HepG2 (cell line): Measurements from ENCODE around the gene KCTD16. TPM values are rescaled to one million over a fixed set of nuclear protein-coding genes. Genes with fewer than 3 reads are reported as not detected.

Experiments
- ATAC-seq: fragments of 200-7000 bp; cut with Tn5 transposase; 3 replicates; pipeline ENCODE4 v1.9.1; 2020; ENCODE audit warnings: mild to moderate bottlenecking, moderate library complexity
- BruUV-seq: library from RNA; stranded (reverse); fragments of 400-500 nt; replicated peaks from 2 replicates; lab custom pipeline; 2021; lab: Mats Ljungman, UMichigan
- CTCF ChIA-PET: fragments of 300-600 bp; formaldehyde crosslinking; extraction: SDS; loops from one replicate; lab custom pipeline; 2021; ENCODE audit warnings: low total read pairs, inconsistent platforms, low intra/inter-chr PET ratio; lab: Yijun Ruan, JAX
- POLR2A ChIA-PET: fragments of 350-600 bp; sonication (Branson Sonifier 250); formaldehyde crosslinking; loops from one replicate; lab custom pipeline; 2020; ENCODE audit warnings: antibody characterized with exemption, inconsistent platforms; lab: Yijun Ruan, JAX
- DNase-seq: peaks from one replicate; pipeline ENCODE4 v3.0.0-alpha.2; 2015; ENCODE audit warnings: low spot score
- FAIRE-seq: peaks from 3 replicates; lab custom pipeline; 2011; peaks lifted over from hg19 to GRCh38; lab: Jason Lieb, UNC
- H2AFZ ChIP-seq: one replicate; pipeline ENCODE4 v1.6.1; 2011; ENCODE audit warnings: low read length, inconsistent platforms
- H3K27ac ChIP-seq: fragments of 300-600 bp; 3 replicates; pipeline ENCODE4 v1.8.0; 2011; ENCODE audit warnings: mixed run types, mild to moderate bottlenecking, mixed read lengths, low read length, inconsistent platforms; ENCODE audit not compliant: insufficient read depth; ENCODE audit errors: extremely low read length
- H3K27me3 ChIP-seq, 2 experiments: fragments of 200-600 bp in 1 of 2; 2 replicates in 1 of 2; 3 replicates in 1 of 2; pipeline versions ENCODE4 v1.6.0 to v1.8.0; 2011; ENCODE audit warnings: low read length in 2 of 2, mild to moderate bottlenecking in 2 of 2, moderate library complexity in 2 of 2, inconsistent platforms in 1 of 2; ENCODE audit not compliant: insufficient read depth in 2 of 2, control insufficient read depth in 1 of 2
- H3K36me3 ChIP-seq, 2 experiments: fragments of 200-600 bp in 1 of 2; replicated peaks in 1 of 2; 2 replicates in 1 of 2; 3 replicates in 1 of 2; pipeline versions ENCODE4 v1.5.1 to v1.8.0; 2011; ENCODE audit warnings: low read length in 2 of 2, inconsistent platforms in 1 of 2; ENCODE audit not compliant: insufficient read depth in 2 of 2, control insufficient read depth in 1 of 2
- H3K4me1 ChIP-seq: 2 replicates; pipeline ENCODE4 v1.5.1; 2012; ENCODE audit warnings: low read length, inconsistent platforms; ENCODE audit not compliant: insufficient read depth
- H3K4me2 ChIP-seq: 2 replicates; pipeline ENCODE4 v1.6.0; 2011; ENCODE audit warnings: low read depth, low read length, inconsistent platforms
- H3K4me3 ChIP-seq, 3 experiments: fragments of 200-600 bp in 1 of 3; sonication (generic), shearing (Covaris generic) in 1 of 3; replicated peaks in 1 of 3; 2 replicates each; pipeline ENCODE4 v1.5.1; 2011 to 2016; ENCODE audit warnings: low read length in 3 of 3, inconsistent platforms in 2 of 3, low read depth in 2 of 3, mild to moderate bottlenecking in 2 of 3, control low read depth in 1 of 3, mixed read lengths in 1 of 3; ENCODE audit not compliant: insufficient read depth in 1 of 3
- H3K79me2 ChIP-seq: one replicate; pipeline ENCODE4 v1.6.1; 2011; ENCODE audit warnings: low read length, inconsistent platforms; ENCODE audit not compliant: insufficient read depth
- H3K9ac ChIP-seq: 2 replicates; pipeline ENCODE4 v1.6.0; 2011; ENCODE audit warnings: mild to moderate bottlenecking, low read depth, low read length, inconsistent platforms; ENCODE audit not compliant: insufficient read depth
- H3K9me3 ChIP-seq: 2 replicates; pipeline ENCODE4 v1.5.1; 2012; ENCODE audit warnings: mild to moderate bottlenecking, low read length
- H4K20me1 ChIP-seq: 2 replicates; pipeline ENCODE4 v1.6.0; 2011; ENCODE audit warnings: inconsistent platforms, mild to moderate bottlenecking, low read length, moderate library complexity; ENCODE audit not compliant: insufficient read depth
- ARHGAP35 ChIP-seq: sonication (generic); formaldehyde crosslinking; IDR thresholded peaks from 2 replicates; pipeline ENCODE4 v1.9.0; 2022; ENCODE audit warnings: mild to moderate bottlenecking, inconsistent platforms, moderate library complexity, missing genetic modification reagents, borderline replicate concordance
- CBX1 ChIP-seq: IDR thresholded peaks from one replicate; pipeline ENCODE4 v1.6.1; 2016; ENCODE audit warnings: antibody characterized with exemption, low read depth
- EHMT2 ChIP-seq: fragments of 200-600 bp; sonication (generic); IDR thresholded peaks from 2 replicates; pipeline ENCODE4 v1.7.0; 2017; ENCODE audit warnings: antibody characterized with exemption, low read depth, low read length, borderline replicate concordance
- GTF3A ChIP-seq: sonication (generic); formaldehyde crosslinking; conservative IDR thresholded peaks from 2 replicates; pipeline ENCODE4 v1.4.0; 2020; ENCODE audit warnings: mild to moderate bottlenecking, missing genetic modification reagents
- HNF4A ChIP-seq: sonication (generic); formaldehyde crosslinking; IDR thresholded peaks from 2 replicates; pipeline ENCODE4 v1.4.0; 2020; ENCODE audit warnings: missing genetic modification reagents
- NBN ChIP-seq: fragments of 450-650 bp; conservative IDR thresholded peaks from 2 replicates; pipeline ENCODE4 v1.6.1; 2017
- PPARG ChIP-seq: conservative IDR thresholded peaks from 2 replicates; pipeline ENCODE4 v1.6.1; 2016; ENCODE audit warnings: missing biosample characterization, missing genetic modification reagents
- RARG ChIP-seq: sonication (generic); formaldehyde crosslinking; IDR thresholded peaks from 2 replicates; pipeline ENCODE4 v1.4.0; 2020; ENCODE audit warnings: low read depth, mild to moderate bottlenecking, missing genetic modification reagents
- SIX1 ChIP-seq: sonication (generic); formaldehyde crosslinking; IDR thresholded peaks from 2 replicates; pipeline ENCODE4 v1.4.0; 2020; ENCODE audit warnings: missing genetic modification reagents, borderline replicate concordance
- SKI ChIP-seq: fragments of 450-650 bp; IDR thresholded peaks from one replicate; pipeline ENCODE4 v1.6.1; 2018; ENCODE audit warnings: mild to moderate bottlenecking; ENCODE audit not compliant: partially characterized antibody
- TBX2 ChIP-seq: sonication (generic); formaldehyde crosslinking; IDR thresholded peaks from 2 replicates; pipeline ENCODE4 v1.5.0; 2020; ENCODE audit warnings: missing genetic modification reagents, mild to moderate bottlenecking, borderline replicate concordance
- ZFP36L2 ChIP-seq: sonication (generic); formaldehyde crosslinking; IDR thresholded peaks from 2 replicates; pipeline ENCODE4 v1.4.0; 2020; ENCODE audit warnings: missing genetic modification reagents
- ZNF142 ChIP-seq: sonication (generic); formaldehyde crosslinking; IDR thresholded peaks from 2 replicates; pipeline ENCODE4 v1.4.0; 2020; ENCODE audit warnings: missing genetic modification reagents
- WGBS: methylation state at CpG from one replicate; pipeline ENCODE4 v1.1.6; 2017; ENCODE audit warnings: low lambda C conversion rate; 5-methylcytosine and 5-hydroxymethylcytosine counted together
- in situ Hi-C: cut with HindIII; loops from 2 replicates; pipeline ENCODE4 v1.10.0; 2017; ENCODE audit warnings: low pct_unique_long_range_greater_than_20kb; ENCODE audit not compliant: extremely low pct_ligation_motif_present
- intact Hi-C: fragments of 100-400 bp; cut with micrococcal nuclease; formaldehyde crosslinking; loops from one replicate; pipeline ENCODE4 v1.10.0; 2022; ENCODE audit not compliant: unreplicated experiment
- polyA plus RNA-seq, 8 experiments: library from polyadenylated mRNA; depleted of rRNA in 3 of 8; stranded (reverse) in 7 of 8; unstranded in 1 of 8; fragments of >200 nt; fragmentation: Illumina TruSeq in 4 of 8; extraction: Trizol in 4 of 8; gene quantifications; 2 replicates each; pipeline versions ENCODE4 v1.2.1 to v1.2.3, GENCODE V29; 2011 to 2016; ENCODE audit warnings: low read depth in 4 of 8, missing spikeins in 1 of 8, mixed read lengths in 1 of 8; ENCODE audit not compliant: insufficient read depth in 1 of 8
- total RNA-seq, 5 experiments: library from RNA; depleted of rRNA; stranded (reverse); fragments of >200 nt; fragmentation: Illumina TruSeq; extraction: Trizol; gene quantifications; 2 replicates each; pipeline ENCODE4 v1.2.3, GENCODE V29; 2016; ENCODE audit warnings: low read depth in 1 of 5
- TF ChIP-seq, protein P1 (sequence below): sonication (generic); formaldehyde crosslinking; IDR thresholded peaks from 2 replicates; pipeline ENCODE4 v1.4.0; 2020; ENCODE audit warnings: missing genetic modification reagents
- TF ChIP-seq, protein P2 (sequence below): sonication (generic); formaldehyde crosslinking; IDR thresholded peaks from 2 replicates; pipeline ENCODE4 v1.8.0; 2022; ENCODE audit warnings: mild to moderate bottlenecking, missing genetic modification reagents; ENCODE audit not compliant: insufficient replicate concordance

Gene KCTD16
- total and polyA plus RNA-seq, 2 of the 13 experiments (the other 11 are each of a cell fraction or from before 2014, with no cell fraction given): 0.02 to 0.09 TPM

DNA sequence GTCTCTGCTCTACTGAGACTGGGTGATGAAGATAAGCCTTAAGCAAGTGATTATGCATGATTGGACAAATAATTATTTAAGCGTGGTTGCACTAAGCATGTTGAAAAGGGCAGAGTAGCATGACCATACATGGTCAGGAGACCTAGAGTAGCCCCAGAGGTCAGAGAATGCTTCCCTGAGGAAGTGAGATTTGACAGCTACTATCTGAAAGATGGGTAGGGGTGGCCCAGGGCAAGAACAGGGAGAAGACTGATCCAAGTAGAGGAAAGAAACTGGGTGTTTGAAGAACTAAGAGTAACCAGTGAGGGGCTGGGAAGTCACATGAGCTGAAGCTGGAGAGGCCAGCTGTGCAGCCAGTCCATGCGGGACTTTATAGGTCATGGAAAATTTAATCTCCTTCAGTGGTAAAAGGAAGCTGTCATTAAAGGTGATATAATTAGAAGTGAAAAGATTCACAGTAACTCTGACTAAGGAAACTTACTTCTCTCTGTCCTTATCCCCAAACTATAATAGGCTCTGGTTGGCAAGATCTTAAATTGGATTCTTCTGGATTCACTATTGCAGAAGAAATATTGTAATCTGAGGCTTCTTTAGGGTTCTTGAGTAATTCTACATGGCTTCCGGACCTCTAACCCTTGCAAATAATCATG lies 35.4 kb upstream of the KCTD16 start:
- TF ChIP-seq PPARG (CRISPR knock-in tag) (no peak), ZFP36L2 (CRISPR knock-in tag) (no peak), EHMT2 (no peak), TBX2 (CRISPR knock-in tag) (no peak), SIX1 (CRISPR knock-in tag) (no peak), GTF3A (CRISPR knock-in tag) (no peak), CBX1 (no peak), RARG (CRISPR knock-in tag) (no peak), ARHGAP35 (CRISPR knock-in tag) (no peak), NBN (no peak), SKI (no peak), HNF4A (CRISPR knock-in tag) (no peak), ZNF142 (CRISPR knock-in tag) (no peak)
- TF ChIP-seq, protein P1, sequence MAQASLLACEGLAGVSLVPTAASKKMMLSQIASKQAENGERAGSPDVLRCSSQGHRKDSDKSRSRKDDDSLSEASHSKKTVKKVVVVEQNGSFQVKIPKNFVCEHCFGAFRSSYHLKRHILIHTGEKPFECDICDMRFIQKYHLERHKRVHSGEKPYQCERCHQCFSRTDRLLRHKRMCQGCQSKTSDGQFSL: no peak
- TF ChIP-seq, protein P2, sequence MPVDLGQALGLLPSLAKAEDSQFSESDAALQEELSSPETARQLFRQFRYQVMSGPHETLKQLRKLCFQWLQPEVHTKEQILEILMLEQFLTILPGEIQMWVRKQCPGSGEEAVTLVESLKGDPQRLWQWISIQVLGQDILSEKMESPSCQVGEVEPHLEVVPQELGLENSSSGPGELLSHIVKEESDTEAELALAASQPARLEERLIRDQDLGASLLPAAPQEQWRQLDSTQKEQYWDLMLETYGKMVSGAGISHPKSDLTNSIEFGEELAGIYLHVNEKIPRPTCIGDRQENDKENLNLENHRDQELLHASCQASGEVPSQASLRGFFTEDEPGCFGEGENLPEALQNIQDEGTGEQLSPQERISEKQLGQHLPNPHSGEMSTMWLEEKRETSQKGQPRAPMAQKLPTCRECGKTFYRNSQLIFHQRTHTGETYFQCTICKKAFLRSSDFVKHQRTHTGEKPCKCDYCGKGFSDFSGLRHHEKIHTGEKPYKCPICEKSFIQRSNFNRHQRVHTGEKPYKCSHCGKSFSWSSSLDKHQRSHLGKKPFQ (CRISPR knock-in tag): no peak
- 21% methylated on average over 3 of the region's 3 CpGs for WGBS
- no peak overlapping the region for H2AFZ ChIP-seq
- ATAC-seq (no peak), FAIRE-seq (no peak), DNase-seq (no peak)
- no peak overlapping the region for H3K4me2 ChIP-seq
- 0 out of 5 replicates have a peak, but pooled peaks cover 0 to 4% of the 10 kb centered on the region in 2 experiments for H3K27me3 ChIP-seq
- no TSS peak for BruUV-seq
- ChIA-PET POLR2A (no interaction called here), CTCF (no interaction called here)
- in situ Hi-C loops: no loop called here
- intact Hi-C loops: no loop called here
- H3K9ac ChIP-seq: no peak overlapping the region
- H3K79me2 ChIP-seq: no peaks in the 10 kb centered on the region
- no peaks in the 10 kb centered on the region for H3K4me1 ChIP-seq
- H3K9me3 ChIP-seq: no peaks in the 10 kb centered on the region
- H4K20me1 ChIP-seq: no peaks in the 10 kb centered on the region
- H3K27ac ChIP-seq: no peak overlapping the region
- no peak overlapping the region for H3K4me3 ChIP-seq
- H3K36me3 ChIP-seq: no peaks in the 10 kb centered on the region
